Endothelial cell (in vitro differentiated cells): ENCODE data around the gene PDZD2. TPM values are rescaled to one million over a fixed set of nuclear protein-coding genes. Genes with fewer than 3 reads are reported as not detected.
"Not testable (repeated sequence)": the region's sequence is repeated elsewhere in the genome, so short reads cannot be mapped to it uniquely, and the experiment has no call there.

Source experiments
- DNase-seq: peaks from one replicate; pipeline ENCODE4 v3.0.0; 2021; ENCODE audit warnings: low spot score
- H3K27ac Mint-ChIP-seq: one replicate; pipeline ENCODE4 v1.8.0; 2021; ENCODE audit warnings: mixed read lengths, inconsistent platforms; ENCODE audit not compliant: unreplicated experiment
- H3K27me3 Mint-ChIP-seq: one replicate; pipeline ENCODE4 v1.8.0; 2021; ENCODE audit warnings: mild to moderate bottlenecking, moderate library complexity, mixed read lengths, inconsistent platforms; ENCODE audit not compliant: unreplicated experiment
- H3K36me3 Mint-ChIP-seq: one replicate; pipeline ENCODE4 v1.8.0; 2021; ENCODE audit warnings: mild to moderate bottlenecking, low read depth, mixed read lengths, inconsistent platforms; ENCODE audit not compliant: unreplicated experiment
- H3K4me1 Mint-ChIP-seq: one replicate; pipeline ENCODE4 v1.8.0; 2021; ENCODE audit warnings: mild to moderate bottlenecking, mixed read lengths, inconsistent platforms; ENCODE audit not compliant: unreplicated experiment
- H3K4me3 Mint-ChIP-seq: one replicate; pipeline ENCODE4 v1.8.0; 2021; ENCODE audit warnings: mild to moderate bottlenecking, mixed read lengths, inconsistent platforms; ENCODE audit not compliant: unreplicated experiment
- H3K9me3 Mint-ChIP-seq: one replicate; pipeline ENCODE4 v1.8.0; 2021; ENCODE audit warnings: mixed read lengths, inconsistent platforms; ENCODE audit not compliant: unreplicated experiment
- total RNA-seq: library from RNA; stranded (reverse); fragmentation: NEBNext Ultra II Directional; extraction: Animal tissue kit (Norgen Biotek cat#: 25700); gene quantifications from one replicate; pipeline ENCODE4 v1.2.1, GENCODE V29; 2021; ENCODE audit not compliant: unreplicated experiment
- TF ChIP-seq, protein P1 (sequence below): fragments of 200-600 bp; sonication (generic); IDR thresholded peaks from one replicate; pipeline ENCODE4 v1.5.0; 2021; ENCODE audit warnings: antibody characterized with exemption; ENCODE audit not compliant: unreplicated experiment

PDZD2 gene
- total RNA-seq, 1 donor from 2014 or later = 71.1 TPM

GRCh38 chr5:31680528-31680927, 41.6 kb downstream of the PDZD2 start:
- H3K27ac Mint-ChIP-seq = no peak overlapping the region
- H3K36me3 Mint-ChIP-seq = peaks cover 6% of the 10 kb centered on the region
- TF ChIP-seq, protein P1, sequence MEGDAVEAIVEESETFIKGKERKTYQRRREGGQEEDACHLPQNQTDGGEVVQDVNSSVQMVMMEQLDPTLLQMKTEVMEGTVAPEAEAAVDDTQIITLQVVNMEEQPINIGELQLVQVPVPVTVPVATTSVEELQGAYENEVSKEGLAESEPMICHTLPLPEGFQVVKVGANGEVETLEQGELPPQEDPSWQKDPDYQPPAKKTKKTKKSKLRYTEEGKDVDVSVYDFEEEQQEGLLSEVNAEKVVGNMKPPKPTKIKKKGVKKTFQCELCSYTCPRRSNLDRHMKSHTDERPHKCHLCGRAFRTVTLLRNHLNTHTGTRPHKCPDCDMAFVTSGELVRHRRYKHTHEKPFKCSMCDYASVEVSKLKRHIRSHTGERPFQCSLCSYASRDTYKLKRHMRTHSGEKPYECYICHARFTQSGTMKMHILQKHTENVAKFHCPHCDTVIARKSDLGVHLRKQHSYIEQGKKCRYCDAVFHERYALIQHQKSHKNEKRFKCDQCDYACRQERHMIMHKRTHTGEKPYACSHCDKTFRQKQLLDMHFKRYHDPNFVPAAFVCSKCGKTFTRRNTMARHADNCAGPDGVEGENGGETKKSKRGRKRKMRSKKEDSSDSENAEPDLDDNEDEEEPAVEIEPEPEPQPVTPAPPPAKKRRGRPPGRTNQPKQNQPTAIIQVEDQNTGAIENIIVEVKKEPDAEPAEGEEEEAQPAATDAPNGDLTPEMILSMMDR = no peak
- H3K27me3 Mint-ChIP-seq = no peaks in the 10 kb centered on the region
- H3K4me3 Mint-ChIP-seq = no peak overlapping the region
- no peak for DNase-seq
- no peaks in the 10 kb centered on the region for H3K4me1 Mint-ChIP-seq
- no peaks in the 10 kb centered on the region for H3K9me3 Mint-ChIP-seq

GRCh38 chr5:31682025-31682424, 43.1 kb downstream of the PDZD2 start:
- TF ChIP-seq, protein P1 = no peak
- H3K36me3 Mint-ChIP-seq = no peaks in the 10 kb centered on the region
- DNase-seq = no peak
- H3K4me1 Mint-ChIP-seq = no peaks in the 10 kb centered on the region
- no peak overlapping the region for H3K27ac Mint-ChIP-seq
- H3K4me3 Mint-ChIP-seq = no peak overlapping the region
- H3K27me3 Mint-ChIP-seq = no peaks in the 10 kb centered on the region
- no peaks in the 10 kb centered on the region for H3K9me3 Mint-ChIP-seq

DNA sequence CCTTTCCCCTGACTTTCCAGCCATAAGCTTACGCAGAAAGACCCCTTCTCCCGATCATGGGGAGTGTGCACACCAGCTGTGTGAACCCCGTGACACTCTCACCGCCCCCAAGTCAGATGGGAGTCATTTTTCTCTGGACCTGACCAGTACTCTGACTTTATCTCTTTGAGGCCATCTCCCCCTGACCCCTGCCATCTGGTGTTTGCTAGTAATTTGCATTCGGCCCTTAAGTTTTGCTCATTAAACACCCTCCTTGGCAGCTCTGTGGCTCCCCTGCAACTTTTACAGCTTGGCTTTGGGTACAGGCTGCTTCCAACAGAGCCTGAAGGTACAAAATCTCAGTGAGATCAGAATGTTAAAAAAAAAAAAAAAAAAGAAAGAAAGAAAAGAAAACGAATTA, 43.9 kb downstream of the PDZD2 start:
- H3K4me3 Mint-ChIP-seq = no peak overlapping the region
- no peaks in the 10 kb centered on the region for H3K36me3 Mint-ChIP-seq
- no peaks in the 10 kb centered on the region for H3K27me3 Mint-ChIP-seq
- H3K9me3 Mint-ChIP-seq = no peaks in the 10 kb centered on the region
- H3K4me1 Mint-ChIP-seq = no peaks in the 10 kb centered on the region
- DNase-seq = no peak
- TF ChIP-seq, protein P1 = no peak
- no peak overlapping the region for H3K27ac Mint-ChIP-seq

DNA sequence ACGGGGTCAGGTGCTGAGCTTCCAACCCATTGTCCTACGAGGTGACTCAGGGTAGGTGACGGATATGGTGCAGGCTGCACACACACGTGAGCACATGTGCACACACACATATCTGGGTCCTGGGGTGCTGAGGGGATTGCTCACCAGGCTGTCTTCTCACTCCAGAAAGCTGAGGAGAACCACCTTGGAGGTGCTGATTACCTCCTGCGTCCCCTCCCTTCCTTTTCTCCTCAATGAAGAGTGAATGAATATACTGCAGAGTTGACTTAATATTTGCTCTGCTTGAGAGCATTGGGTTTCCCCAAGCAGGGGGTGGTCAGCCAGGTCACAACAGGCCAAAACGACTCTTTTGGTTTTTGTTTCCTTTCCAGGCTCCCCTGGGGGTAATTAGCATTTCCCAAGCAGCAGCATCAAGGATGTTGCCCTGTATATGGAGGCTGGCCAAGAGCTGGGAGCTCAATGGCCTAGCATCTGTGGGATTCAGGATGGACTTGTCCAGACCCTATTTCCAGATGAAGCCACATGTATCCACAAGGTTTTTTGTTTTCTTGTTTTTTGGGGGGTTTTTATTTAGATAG, 49.7 kb downstream of the PDZD2 start:
- no peaks in the 10 kb centered on the region for H3K9me3 Mint-ChIP-seq
- DNase-seq = no peak
- TF ChIP-seq, protein P1 = no peak
- H3K27ac Mint-ChIP-seq = no peak overlapping the region
- H3K4me1 Mint-ChIP-seq = no peaks in the 10 kb centered on the region
- no peaks in the 10 kb centered on the region for H3K27me3 Mint-ChIP-seq
- H3K36me3 Mint-ChIP-seq = peaks cover 8% of the 10 kb centered on the region
- H3K4me3 Mint-ChIP-seq = no peak overlapping the region

DNA sequence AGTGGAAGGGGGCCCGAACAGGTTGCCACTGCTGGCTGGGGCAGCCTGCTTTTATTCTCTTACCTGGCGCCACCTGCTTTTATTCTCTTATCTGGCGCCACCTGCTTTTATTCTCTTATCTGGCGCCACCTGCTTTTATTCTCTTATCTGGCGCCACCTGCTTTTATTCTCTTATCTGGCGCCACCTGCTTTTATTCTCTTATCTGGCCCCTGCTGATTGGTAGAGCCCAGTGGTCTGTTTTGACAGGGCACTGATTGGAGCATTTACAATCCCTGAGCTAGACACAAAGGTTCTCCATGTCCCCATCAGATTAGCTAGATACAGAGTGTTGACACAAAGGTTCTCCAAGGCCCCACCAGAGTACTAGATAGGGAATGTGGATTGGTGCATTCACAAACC, 52.5 kb downstream of the PDZD2 start:
- not testable (repeated sequence) for H3K9me3 Mint-ChIP-seq, H3K36me3 Mint-ChIP-seq, H3K27ac Mint-ChIP-seq, H3K4me3 Mint-ChIP-seq, DNase-seq, H3K27me3 Mint-ChIP-seq, H3K4me1 Mint-ChIP-seq
